Pancreas (tissue), 10 donors: ENCODE data around the gene STAG1. TPM values are rescaled to one million over a fixed set of nuclear protein-coding genes. Genes with fewer than 3 reads are reported as not detected.
A peak's percentile ranks its signal among the peaks of the same experiment; 100 is the strongest.
"Not testable (repeated sequence)": the region's sequence is repeated elsewhere in the genome, so short reads cannot be mapped to it uniquely, and the experiment has no call there.

Experiments used
- ATAC-seq, 4 donors: fragments of 200-7000 bp; cut with Tn5 transposase; one replicate each; pipeline versions ENCODE4 v1.8.0 to v1.9.1; 2020; ENCODE audit warnings: mild to moderate bottlenecking in 4 of 4, moderate library complexity in 4 of 4
- DNase-seq, 6 donors: peaks; one replicate each; pipeline ENCODE4 v3.0.0-alpha.2; 2020
- FAIRE-seq: peaks from 2 replicates; lab custom pipeline; 2012; peaks lifted over from hg19 to GRCh38; lab: Jason Lieb, UNC
- H3K27ac ChIP-seq, 4 donors: fragments of 200-600 bp; sonication (generic); 1 replicate in 3 of 4; 2 replicates in 1 of 4; pipeline versions ENCODE4 v1.5.0 to v1.8.0; 2020
- H3K27me3 ChIP-seq, 4 donors: fragments of 200-600 bp; one replicate each; pipeline ENCODE4 v1.8.0; 2021
- H3K36me3 ChIP-seq, 3 donors: fragments of 200-600 bp; sonication (generic) in 1 of 3; one replicate each; pipeline versions ENCODE4 v1.5.0 to v1.8.0; 2020 to 2021
- H3K4me1 ChIP-seq, 3 donors: fragments of 200-600 bp; one replicate each; pipeline ENCODE4 v1.8.0; 2021
- H3K4me3 ChIP-seq, 4 donors: fragments of 200-600 bp; sonication (generic) in 2 of 4; one replicate each; pipeline versions ENCODE4 v1.5.0 to v1.8.0; 2020 to 2021
- H3K9me3 ChIP-seq, 4 donors: fragments of 200-600 bp; one replicate each; pipeline ENCODE4 v1.8.0; 2021
- WGBS, 2 donors: extraction: QIAGEN DNeasy Blood & Tissue Kit; methylation state at CpG; one replicate each; pipeline ENCODE4 v1.1.7; 2013; 5-methylcytosine and 5-hydroxymethylcytosine counted together
- intact Hi-C, 3 donors: fragments of 100-400 bp; cut with DNase I; formaldehyde crosslinking; loops; one replicate each; pipeline versions ENCODE4 v1.11.1 to v1.14.2; 2022
- polyA plus RNA-seq, 2 donors: library from polyadenylated mRNA; stranded (reverse); fragments of 200-250 nt; gene quantifications; one replicate each; pipeline ENCODE4 v1.2.3, GENCODE V29; 2013
- total RNA-seq, 6 donors: library from RNA; stranded (reverse); fragmentation: NEBNext Ultra II Directional in 4 of 6; extraction: Animal tissue kit (Norgen Biotek cat#: 25700) in 4 of 6; gene quantifications; one replicate each; pipeline versions ENCODE4 v1.2.1 to v1.2.4, GENCODE V29; 2021 to 2023
- TF ChIP-seq, protein P1 (sequence below), 4 donors: fragments of 200-600 bp; sonication (generic) in 3 of 4; IDR thresholded peaks; one replicate each; pipeline versions ENCODE4 v1.5.0 to v1.8.0; 2021; ENCODE audit warnings: antibody characterized with exemption in 4 of 4
- donor health status: healthy with polysubstance abuse.
- donor health status: DM: no; HTN: no; CAD: no; lungs with moderate emphysema.
- donor health status: DM: no; HTN: no; CAD: no.
- donor health status: control.
- donor health status: control.
- donor health status: Bipolar disorder and iron deficiency.
- donor health status: DM: yes; HTN: yes; CAD: no.
- donor health status: DM: no; HTN: no; CAD: no.
- donor health status: DM: no; HTN: no; CAD: no.
- donor health status: DM: yes; HTN: yes; CAD: no.

Gene STAG1
- total and polyA plus RNA-seq, 8 donors, result 6.8 to 24.1 (median 18.6) TPM

DNA sequence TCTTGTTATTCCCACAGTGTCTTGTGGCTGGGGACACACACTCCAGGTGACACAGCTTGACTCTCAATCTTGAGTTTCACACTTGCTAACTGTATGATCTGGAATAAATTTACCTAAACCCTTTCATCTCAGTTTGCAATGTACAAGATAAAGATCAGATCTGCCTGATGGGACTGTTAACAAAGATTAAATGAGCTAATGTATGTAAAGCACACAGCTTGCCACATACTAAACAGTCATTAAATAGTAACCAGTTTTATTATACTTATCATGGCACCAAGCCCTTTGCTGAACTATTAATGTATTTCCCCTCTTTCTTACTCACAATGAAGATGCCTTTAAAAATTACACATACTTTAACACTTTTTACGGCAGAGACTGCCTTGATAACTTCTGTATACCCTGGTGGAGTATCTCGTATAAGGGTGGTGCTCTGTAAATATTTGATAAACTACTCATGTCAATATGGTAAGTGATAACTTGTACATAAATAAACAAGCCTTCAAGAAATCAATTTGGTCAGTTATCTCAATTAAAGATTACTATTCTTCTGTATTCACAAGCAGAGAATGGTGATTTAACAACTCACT lies 184.5 kb downstream of the STAG1 start:
- TF ChIP-seq, protein P1, sequence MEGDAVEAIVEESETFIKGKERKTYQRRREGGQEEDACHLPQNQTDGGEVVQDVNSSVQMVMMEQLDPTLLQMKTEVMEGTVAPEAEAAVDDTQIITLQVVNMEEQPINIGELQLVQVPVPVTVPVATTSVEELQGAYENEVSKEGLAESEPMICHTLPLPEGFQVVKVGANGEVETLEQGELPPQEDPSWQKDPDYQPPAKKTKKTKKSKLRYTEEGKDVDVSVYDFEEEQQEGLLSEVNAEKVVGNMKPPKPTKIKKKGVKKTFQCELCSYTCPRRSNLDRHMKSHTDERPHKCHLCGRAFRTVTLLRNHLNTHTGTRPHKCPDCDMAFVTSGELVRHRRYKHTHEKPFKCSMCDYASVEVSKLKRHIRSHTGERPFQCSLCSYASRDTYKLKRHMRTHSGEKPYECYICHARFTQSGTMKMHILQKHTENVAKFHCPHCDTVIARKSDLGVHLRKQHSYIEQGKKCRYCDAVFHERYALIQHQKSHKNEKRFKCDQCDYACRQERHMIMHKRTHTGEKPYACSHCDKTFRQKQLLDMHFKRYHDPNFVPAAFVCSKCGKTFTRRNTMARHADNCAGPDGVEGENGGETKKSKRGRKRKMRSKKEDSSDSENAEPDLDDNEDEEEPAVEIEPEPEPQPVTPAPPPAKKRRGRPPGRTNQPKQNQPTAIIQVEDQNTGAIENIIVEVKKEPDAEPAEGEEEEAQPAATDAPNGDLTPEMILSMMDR (IDR thresholded peaks at IDR 0.05), result no peak
- intact Hi-C loops, result no loop called here
- H3K4me3 ChIP-seq, result no peak overlapping the region
- 20 to 26% methylated on average over 2 of the region's 2 CpGs for WGBS, 2 donors
- H3K27me3 ChIP-seq, result no peaks in the 10 kb centered on the region
- no peaks in the 10 kb centered on the region for H3K9me3 ChIP-seq
- peaks cover 0 to 8% (median 0%) of the 10 kb centered on the region in 3 donors for H3K4me1 ChIP-seq
- no peak overlapping the region for H3K27ac ChIP-seq
- FAIRE-seq, result no peak
- DNase-seq, result no peak
- no peaks in the 10 kb centered on the region for H3K36me3 ChIP-seq
- ATAC-seq, result no peak

DNA sequence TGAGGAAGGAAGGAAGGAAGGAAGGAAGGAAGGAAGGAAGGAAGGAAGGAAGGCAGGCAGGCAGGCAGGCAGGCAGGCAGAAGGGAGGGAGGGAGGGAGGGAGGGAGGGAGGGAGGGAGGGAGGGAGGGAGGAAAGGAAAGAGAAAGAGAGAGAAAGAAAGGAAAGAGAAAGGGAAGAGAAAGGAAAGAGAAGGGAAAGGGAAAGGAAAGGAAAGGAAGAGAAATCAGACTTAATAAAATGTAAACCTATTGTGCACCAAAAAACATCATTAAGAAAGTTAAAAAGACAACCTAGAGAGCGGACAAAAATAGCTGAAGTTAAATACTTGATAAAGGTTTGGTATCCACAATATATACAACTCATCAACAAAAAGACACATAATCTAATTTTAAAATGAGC lies 187.2 kb downstream of the STAG1 start:
- intact Hi-C loops, H3K4me3 ChIP-seq: not testable (repeated sequence)

DNA sequence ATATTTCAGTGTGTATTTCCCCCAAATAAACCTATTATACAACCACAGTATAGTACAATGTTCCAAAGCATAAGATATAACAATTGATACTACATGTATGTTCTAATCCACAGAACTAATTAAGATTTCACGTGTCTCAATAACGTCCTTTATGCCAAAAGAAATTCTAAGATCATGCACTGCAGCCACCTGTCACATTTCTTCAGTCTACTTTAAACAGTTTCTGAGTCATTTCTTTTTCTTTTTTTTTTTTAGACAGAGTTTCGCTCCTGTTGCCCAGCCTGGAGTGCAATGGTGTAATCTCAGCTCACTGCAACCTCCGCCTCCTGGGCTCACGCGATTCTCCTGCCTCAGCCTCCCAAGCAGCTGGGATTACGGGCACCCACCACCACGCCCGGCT lies 190.2 kb downstream of the STAG1 start:
- H3K27ac ChIP-seq, result no peak overlapping the region
- WGBS, 2 donors, result 97 to 98% methylated on average over 9 of the region's 9 CpGs
- no peak for FAIRE-seq

More for the DNA sequence above, 187.2 kb downstream of the STAG1 start:
- not testable (repeated sequence) for H3K36me3 ChIP-seq, ATAC-seq, H3K27me3 ChIP-seq, DNase-seq, H3K9me3 ChIP-seq, H3K27ac ChIP-seq, H3K4me1 ChIP-seq
- FAIRE-seq, result peak; percentile 49
- 96 to 100% methylated on average over 1 of the region's 1 CpG for WGBS, 2 donors

DNA sequence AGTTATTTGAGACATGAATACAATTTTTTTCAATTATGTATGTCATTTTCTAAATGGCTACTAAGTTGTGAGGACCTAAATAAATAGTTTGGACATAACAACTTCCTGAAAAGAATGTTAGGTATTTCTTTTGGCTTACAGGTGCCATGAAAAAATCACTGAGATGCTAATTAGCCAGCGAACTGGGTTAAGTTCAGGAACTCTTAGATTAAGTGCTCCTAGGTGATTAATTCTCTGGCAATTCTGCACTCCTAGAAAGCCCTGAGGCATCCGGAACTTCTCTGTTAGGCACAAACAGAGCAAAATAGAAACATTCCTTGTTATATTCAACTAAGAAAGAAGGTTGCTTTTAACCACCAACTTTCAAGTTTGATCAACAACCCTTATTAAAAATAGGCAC lies 192.3 kb downstream of the STAG1 start:
- H3K27ac ChIP-seq, result no peak overlapping the region
- H3K36me3 ChIP-seq, result no peaks in the 10 kb centered on the region
- H3K4me3 ChIP-seq, result no peak overlapping the region
- no peaks in the 10 kb centered on the region for H3K4me1 ChIP-seq
- DNase-seq (no peak), ATAC-seq (no peak), FAIRE-seq (no peak)
- intact Hi-C loops, result no loop called here
- TF ChIP-seq, protein P1 (IDR thresholded peaks at IDR 0.05), result no peak
- H3K27me3 ChIP-seq, result no peaks in the 10 kb centered on the region
- no peaks in the 10 kb centered on the region for H3K9me3 ChIP-seq
- WGBS, 2 donors, result 66 to 71% methylated on average over 2 of the region's 2 CpGs

More for the DNA sequence above, 190.2 kb downstream of the STAG1 start:
- TF ChIP-seq, protein P1 (IDR thresholded peaks at IDR 0.05), result no peak
- DNase-seq (no peak), ATAC-seq (no peak)
- H3K36me3 ChIP-seq, result no peaks in the 10 kb centered on the region
- no peaks in the 10 kb centered on the region for H3K4me1 ChIP-seq
- no peaks in the 10 kb centered on the region for H3K27me3 ChIP-seq
- H3K9me3 ChIP-seq, result no peaks in the 10 kb centered on the region
- intact Hi-C loops, result no loop called here
- no peak overlapping the region for H3K4me3 ChIP-seq

DNA sequence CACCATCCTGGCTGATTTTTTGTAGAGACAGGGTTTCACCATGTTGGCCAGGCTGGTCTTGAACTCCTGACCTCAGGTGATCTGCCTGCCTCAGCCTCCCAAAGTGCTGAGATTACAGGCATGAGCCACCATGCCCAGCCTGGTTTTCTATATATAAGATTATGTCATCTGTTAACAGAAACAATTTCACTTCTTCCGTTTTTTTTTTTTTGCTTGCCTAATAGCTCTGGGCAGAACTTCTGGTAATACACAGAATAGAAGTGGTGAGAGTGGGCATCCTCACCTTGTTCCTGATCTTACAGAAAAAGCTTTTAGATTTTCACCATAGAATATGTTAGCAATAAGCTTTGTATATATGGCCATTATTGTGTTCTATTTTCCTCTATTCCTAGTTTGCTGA lies 202.7 kb downstream of the STAG1 start:
- WGBS, 2 donors, result 70 to 88% methylated on average over 1 of the region's 1 CpG
- H3K27ac ChIP-seq, H3K27me3 ChIP-seq, DNase-seq, H3K36me3 ChIP-seq, H3K9me3 ChIP-seq, ATAC-seq, intact Hi-C loops, H3K4me1 ChIP-seq, FAIRE-seq, H3K4me3 ChIP-seq: not testable (repeated sequence)

DNA sequence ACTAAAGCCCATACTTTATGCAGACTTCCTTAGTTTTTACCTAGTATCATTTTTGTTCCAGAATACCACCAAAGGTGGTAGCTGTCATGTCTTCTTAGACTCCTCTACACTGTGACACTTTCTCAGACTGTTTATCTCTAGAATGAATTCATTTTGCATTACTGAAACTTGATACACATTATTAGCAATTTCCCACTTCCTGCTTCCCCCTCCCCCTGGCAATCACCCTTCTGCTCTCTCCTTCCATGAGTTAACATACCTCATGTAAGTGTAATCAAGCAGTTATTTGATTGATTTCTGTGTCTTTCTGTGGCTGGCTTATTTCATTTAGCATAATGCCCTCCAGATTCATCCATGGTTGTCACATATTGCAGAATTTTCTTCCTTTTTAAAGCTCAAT lies 204.9 kb downstream of the STAG1 start:
- FAIRE-seq, result no peak
- H3K36me3 ChIP-seq, result no peaks in the 10 kb centered on the region
- peaks cover 0 to 4% (median 0%) of the 10 kb centered on the region in 3 donors for H3K4me1 ChIP-seq
- H3K9me3 ChIP-seq, result no peaks in the 10 kb centered on the region
- TF ChIP-seq, protein P1 (IDR thresholded peaks at IDR 0.05), result no peak
- ATAC-seq, result peak in 2 of 4 donors; percentile 23 to 39
- DNase-seq, result no peak
- intact Hi-C loops, result no loop called here
- H3K27ac ChIP-seq, result no peak overlapping the region
- H3K27me3 ChIP-seq, result no peaks in the 10 kb centered on the region
- no peak overlapping the region for H3K4me3 ChIP-seq
